HCT116 (cell line): ENCODE data around the gene KNDC1. TPM values are rescaled to one million over a fixed set of nuclear protein-coding genes. Genes with fewer than 3 reads are reported as not detected.

ENCODE experiments used
- ATAC-seq: fragments of 200-7000 bp; cut with Tn5 transposase; 2 replicates; pipeline ENCODE4 v1.9.1; 2020; ENCODE audit warnings: mild to moderate bottlenecking, moderate library complexity
- BruUV-seq: library from RNA; stranded (reverse); fragments of 400-500 nt; replicated peaks from 2 replicates; lab custom pipeline; 2021; lab: Mats Ljungman, UMichigan
- CTCF ChIA-PET: fragments of 300-600 bp; sonication (Branson Sonifier 250); formaldehyde crosslinking; loops from one replicate; lab custom pipeline; 2021; ENCODE audit warnings: antibody characterized with exemption; lab: Charles Lee
- POLR2A ChIA-PET: fragments of 300-600, 350-600 bp; sonication (Branson Sonifier 250); formaldehyde crosslinking; loops from one replicate; lab custom pipeline; 2021; ENCODE audit warnings: antibody characterized with exemption; lab: Charles Lee
- RAD21 ChIA-PET, 2 experiments: fragments of 300-600 bp; sonication (Branson Sonifier 250); formaldehyde crosslinking; loops; one replicate each; lab custom pipeline; 2023; ENCODE audit warnings: low total read pairs in 2 of 2; ENCODE audit not compliant: uncharacterized antibody in 2 of 2, unreplicated experiment in 2 of 2, low non-redundant PET in 1 of 2; lab: Charles Lee
- DNase-seq: peaks from one replicate; pipeline ENCODE4 v3.0.0-alpha.2; 2010; ENCODE audit warnings: low read depth, low spot score
- H2AFZ ChIP-seq: fragments of 200-600 bp; shearing (Covaris generic), sonication (generic); 2 replicates; pipeline ENCODE4 v1.6.1; 2017; ENCODE audit warnings: low read depth, mixed run types, mixed read lengths, antibody characterized with exemption, low read length; ENCODE audit not compliant: poor library complexity, severe bottlenecking
- H3K27ac ChIP-seq: 2 replicates; pipeline ENCODE4 v1.5.1; 2012; ENCODE audit warnings: low read depth, low read length
- H3K27me3 ChIP-seq: fragments of 200-600 bp; sonication (generic); 2 replicates; pipeline ENCODE4 v1.6.1; 2016; ENCODE audit warnings: mixed run types, low read length, mixed read lengths; ENCODE audit not compliant: insufficient read depth
- H3K36me3 ChIP-seq, 2 experiments: fragments of 200-500 bp in 1 of 2; fragments of 200-600 bp in 1 of 2; sonication (Bioruptor generic) in 1 of 2; sonication (generic) in 1 of 2; 2 replicates each; pipeline versions ENCODE4 v1.5.1 to v1.6.1; 2014 to 2016; ENCODE audit warnings: low read length in 2 of 2, inconsistent platforms in 1 of 2, mixed read lengths in 1 of 2, mixed run types in 1 of 2; ENCODE audit not compliant: insufficient read depth in 2 of 2, control insufficient read depth in 1 of 2
- H3K4me1 ChIP-seq, 2 experiments: fragments of 200-600 bp in 1 of 2; sonication (generic) in 1 of 2; 2 replicates each; pipeline versions ENCODE4 v1.5.1 to v1.6.1; 2012 to 2017; ENCODE audit warnings: low read length in 2 of 2, inconsistent platforms in 1 of 2, mild to moderate bottlenecking in 1 of 2, mixed read lengths in 1 of 2, mixed run types in 1 of 2, moderate library complexity in 1 of 2; ENCODE audit not compliant: insufficient read depth in 2 of 2, control insufficient read depth in 1 of 2
- H3K4me2 ChIP-seq: fragments of 200-600 bp; sonication (generic); 2 replicates; pipeline ENCODE4 v1.6.1; 2017; ENCODE audit warnings: mixed run types, low read length, mixed read lengths
- H3K4me3 ChIP-seq, 2 experiments: fragments of 200-600 bp in 1 of 2; sonication (generic) in 1 of 2; replicated peaks in 1 of 2; 2 replicates each; pipeline ENCODE4 v1.5.1; 2011 to 2016; ENCODE audit warnings: low read length in 2 of 2, control low read depth in 1 of 2, low read depth in 1 of 2, mild to moderate bottlenecking in 1 of 2, mixed read lengths in 1 of 2, mixed run types in 1 of 2
- H3K79me2 ChIP-seq: fragments of 200-600 bp; sonication (generic); 2 replicates; pipeline ENCODE4 v1.6.1; 2017; ENCODE audit warnings: mild to moderate bottlenecking, mixed run types, low read length, moderate library complexity, mixed read lengths; ENCODE audit not compliant: insufficient read depth
- H3K9ac ChIP-seq: fragments of 200-600 bp; sonication (generic); 2 replicates; pipeline ENCODE4 v1.6.1; 2016; ENCODE audit warnings: low read length, mixed read lengths
- H3K9me2 ChIP-seq: fragments of 200-600 bp; sonication (generic), shearing (Covaris generic); 2 replicates; pipeline ENCODE4 v1.6.1; 2017; ENCODE audit warnings: mixed run types, mild to moderate bottlenecking, moderate library complexity; ENCODE audit not compliant: insufficient read depth
- H3K9me3 ChIP-seq, 2 experiments: fragments of 200-500 bp in 1 of 2; fragments of 200-600 bp in 1 of 2; sonication (Bioruptor generic) in 1 of 2; sonication (generic) in 1 of 2; 2 replicates each; pipeline ENCODE4 v1.6.1; 2014 to 2017; ENCODE audit warnings: low read length in 2 of 2, mixed read lengths in 2 of 2, inconsistent platforms in 1 of 2, low read depth in 1 of 2, mild to moderate bottlenecking in 1 of 2, mixed run types in 1 of 2, moderate library complexity in 1 of 2; ENCODE audit not compliant: control insufficient read depth in 1 of 2, insufficient read depth in 1 of 2
- H4K20me1 ChIP-seq: fragments of 200-600 bp; sonication (generic), shearing (Covaris generic); 2 replicates; pipeline ENCODE4 v1.6.1; 2017; ENCODE audit warnings: mixed run types, mild to moderate bottlenecking, moderate library complexity; ENCODE audit not compliant: insufficient read depth
- CBX3 ChIP-seq: IDR thresholded peaks from 2 replicates; pipeline ENCODE4 v1.6.1; 2012; ENCODE audit warnings: low read depth
- CEBPB ChIP-seq: IDR thresholded peaks from 2 replicates; pipeline ENCODE4 v1.6.1; 2012; ENCODE audit warnings: low read depth
- EGR1 ChIP-seq: IDR thresholded peaks from 2 replicates; pipeline ENCODE4 v1.6.1; 2012; ENCODE audit warnings: low read depth
- ELF1 ChIP-seq: IDR thresholded peaks from 2 replicates; pipeline ENCODE4 v1.6.1; 2012; ENCODE audit warnings: low read depth, borderline replicate concordance
- EZH2 ChIP-seq: fragments of 200-600 bp; sonication (generic); IDR thresholded peaks from 2 replicates; pipeline ENCODE4 v1.6.1; 2017; ENCODE audit warnings: antibody characterized with exemption, mixed run types
- EZH2phosphoT487 ChIP-seq: fragments of 200-600 bp; IDR thresholded peaks from 2 replicates; pipeline ENCODE4 v1.6.1; 2018; ENCODE audit warnings: antibody characterized with exemption, borderline replicate concordance
- FOSL1 ChIP-seq: IDR thresholded peaks from 2 replicates; pipeline ENCODE4 v1.6.1; 2012; ENCODE audit warnings: low read depth
- POLR2A ChIP-seq: IDR thresholded peaks from 2 replicates; pipeline ENCODE4 v1.7.0; 2011; ENCODE audit warnings: borderline replicate concordance; ENCODE audit not compliant: insufficient read depth, insufficient read length; ENCODE audit errors: extremely low read depth
- RAD21 ChIP-seq: IDR thresholded peaks from 2 replicates; pipeline ENCODE4 v1.6.1; 2012; ENCODE audit warnings: low read depth, mild to moderate bottlenecking
- SIN3A ChIP-seq: IDR thresholded peaks from 2 replicates; pipeline ENCODE4 v1.6.1; 2012; ENCODE audit warnings: low read depth
- SRF ChIP-seq: IDR thresholded peaks from 2 replicates; pipeline ENCODE4 v1.6.1; 2012; ENCODE audit warnings: low read depth
- ZFX ChIP-seq: fragments of 450-650 bp; IDR thresholded peaks from 2 replicates; pipeline ENCODE4 v1.6.1; 2017
- ZNF274 ChIP-seq: fragments of 200-500 bp; sonication (Bioruptor generic); IDR thresholded peaks from 2 replicates; pipeline ENCODE4 v1.6.1; 2014; ENCODE audit warnings: mild to moderate bottlenecking, low read depth, low read length, inconsistent platforms
- intact Hi-C: fragments of 100-400 bp; cut with micrococcal nuclease; formaldehyde crosslinking; loops from 2 replicates; pipeline ENCODE4 v1.10.0; 2022
- total RNA-seq: library from RNA; stranded (reverse); gene quantifications from one replicate; pipeline ENCODE4 v1.2.1, GENCODE V29; 2021; ENCODE audit not compliant: unreplicated experiment
- TF ChIP-seq, protein P1 (sequence below): IDR thresholded peaks from 2 replicates; pipeline ENCODE4 v1.6.1; 2011; ENCODE audit warnings: mild to moderate bottlenecking, low read length, moderate library complexity; ENCODE audit not compliant: insufficient replicate concordance; ENCODE audit errors: extremely low read depth
- TF ChIP-seq, protein P2 (sequence below), 3 experiments: fragments of 200-600 bp in 1 of 3; sonication (generic) in 1 of 3; IDR thresholded peaks in 2 of 3; conservative IDR thresholded peaks in 1 of 3; 2 replicates each; pipeline ENCODE4 v1.5.1; 2012 to 2017; ENCODE audit warnings: low read depth in 2 of 3, low read length in 2 of 3, antibody characterized with exemption in 1 of 3, borderline replicate concordance in 1 of 3, control low read depth in 1 of 3, mild to moderate bottlenecking in 1 of 3, mixed read lengths in 1 of 3, mixed run types in 1 of 3, moderate library complexity in 1 of 3; ENCODE audit not compliant: insufficient read depth in 1 of 3
- TF ChIP-seq, protein P3 (sequence below): IDR thresholded peaks from 2 replicates; pipeline ENCODE4 v1.6.1; 2012
- TF ChIP-seq, protein P4 (sequence below): IDR thresholded peaks from 2 replicates; pipeline ENCODE4 v1.6.1; 2012; ENCODE audit warnings: low read depth

The KNDC1 gene
- total RNA-seq, 1 experiment from 2014 or later: 3.6 TPM

DNA sequence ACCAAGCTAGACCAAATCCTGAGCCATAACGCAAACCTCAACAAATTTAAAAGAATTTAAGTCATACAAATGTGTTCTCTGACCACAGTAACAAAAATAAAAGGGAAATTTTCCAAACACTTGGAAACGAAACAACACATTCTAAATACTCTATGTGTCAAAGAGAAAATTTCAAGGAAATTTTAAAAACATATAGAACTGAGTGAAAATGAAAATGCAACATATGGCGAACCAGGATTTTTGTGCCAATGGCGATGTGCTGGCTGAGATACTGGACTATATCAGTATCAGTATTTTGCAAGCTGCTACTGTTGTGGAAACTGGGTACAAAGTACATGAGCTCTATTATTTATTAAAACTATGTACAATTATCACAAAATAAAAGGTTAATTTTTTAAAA is 34.1 kb downstream of the KNDC1 start:
- Histone ChIP-seq H3K4me2 (no peak overlapping the region), H3K36me3 (no peaks in the 10 kb centered on the region), H3K9me3 (no peaks in the 10 kb centered on the region), H2AFZ (no peak overlapping the region), H3K4me1 (no peaks in the 10 kb centered on the region), H3K27ac (no peak overlapping the region), H3K9me2 (no peaks in the 10 kb centered on the region), H3K9ac (no peak overlapping the region), H3K4me3 (no peak overlapping the region), H4K20me1 (no peaks in the 10 kb centered on the region), H3K27me3 (no peaks in the 10 kb centered on the region), H3K79me2 (no peaks in the 10 kb centered on the region)
- TF ChIP-seq CBX3: no peak
- TF ChIP-seq, protein P1, sequence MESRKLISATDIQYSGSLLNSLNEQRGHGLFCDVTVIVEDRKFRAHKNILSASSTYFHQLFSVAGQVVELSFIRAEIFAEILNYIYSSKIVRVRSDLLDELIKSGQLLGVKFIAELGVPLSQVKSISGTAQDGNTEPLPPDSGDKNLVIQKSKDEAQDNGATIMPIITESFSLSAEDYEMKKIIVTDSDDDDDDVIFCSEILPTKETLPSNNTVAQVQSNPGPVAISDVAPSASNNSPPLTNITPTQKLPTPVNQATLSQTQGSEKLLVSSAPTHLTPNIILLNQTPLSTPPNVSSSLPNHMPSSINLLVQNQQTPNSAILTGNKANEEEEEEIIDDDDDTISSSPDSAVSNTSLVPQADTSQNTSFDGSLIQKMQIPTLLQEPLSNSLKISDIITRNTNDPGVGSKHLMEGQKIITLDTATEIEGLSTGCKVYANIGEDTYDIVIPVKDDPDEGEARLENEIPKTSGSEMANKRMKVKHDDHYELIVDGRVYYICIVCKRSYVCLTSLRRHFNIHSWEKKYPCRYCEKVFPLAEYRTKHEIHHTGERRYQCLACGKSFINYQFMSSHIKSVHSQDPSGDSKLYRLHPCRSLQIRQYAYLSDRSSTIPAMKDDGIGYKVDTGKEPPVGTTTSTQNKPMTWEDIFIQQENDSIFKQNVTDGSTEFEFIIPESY: no peak
- TF ChIP-seq, protein P2, sequence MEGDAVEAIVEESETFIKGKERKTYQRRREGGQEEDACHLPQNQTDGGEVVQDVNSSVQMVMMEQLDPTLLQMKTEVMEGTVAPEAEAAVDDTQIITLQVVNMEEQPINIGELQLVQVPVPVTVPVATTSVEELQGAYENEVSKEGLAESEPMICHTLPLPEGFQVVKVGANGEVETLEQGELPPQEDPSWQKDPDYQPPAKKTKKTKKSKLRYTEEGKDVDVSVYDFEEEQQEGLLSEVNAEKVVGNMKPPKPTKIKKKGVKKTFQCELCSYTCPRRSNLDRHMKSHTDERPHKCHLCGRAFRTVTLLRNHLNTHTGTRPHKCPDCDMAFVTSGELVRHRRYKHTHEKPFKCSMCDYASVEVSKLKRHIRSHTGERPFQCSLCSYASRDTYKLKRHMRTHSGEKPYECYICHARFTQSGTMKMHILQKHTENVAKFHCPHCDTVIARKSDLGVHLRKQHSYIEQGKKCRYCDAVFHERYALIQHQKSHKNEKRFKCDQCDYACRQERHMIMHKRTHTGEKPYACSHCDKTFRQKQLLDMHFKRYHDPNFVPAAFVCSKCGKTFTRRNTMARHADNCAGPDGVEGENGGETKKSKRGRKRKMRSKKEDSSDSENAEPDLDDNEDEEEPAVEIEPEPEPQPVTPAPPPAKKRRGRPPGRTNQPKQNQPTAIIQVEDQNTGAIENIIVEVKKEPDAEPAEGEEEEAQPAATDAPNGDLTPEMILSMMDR (IDR thresholded peaks at IDR 0.05 in 2 of 3, conservative IDR thresholded peaks at IDR 0.05 in 1 of 3; ENCODE audit: borderline replicate concordance in 1 of 3, insufficient read depth in 1 of 3, low read depth in 2 of 3, low read length in 2 of 3): no peak
- TF ChIP-seq, protein P3, sequence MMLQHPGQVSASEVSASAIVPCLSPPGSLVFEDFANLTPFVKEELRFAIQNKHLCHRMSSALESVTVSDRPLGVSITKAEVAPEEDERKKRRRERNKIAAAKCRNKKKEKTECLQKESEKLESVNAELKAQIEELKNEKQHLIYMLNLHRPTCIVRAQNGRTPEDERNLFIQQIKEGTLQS: no peak
- no peak for TF ChIP-seq EZH2phosphoT487
- no peak for TF ChIP-seq FOSL1
- TF ChIP-seq, protein P4, sequence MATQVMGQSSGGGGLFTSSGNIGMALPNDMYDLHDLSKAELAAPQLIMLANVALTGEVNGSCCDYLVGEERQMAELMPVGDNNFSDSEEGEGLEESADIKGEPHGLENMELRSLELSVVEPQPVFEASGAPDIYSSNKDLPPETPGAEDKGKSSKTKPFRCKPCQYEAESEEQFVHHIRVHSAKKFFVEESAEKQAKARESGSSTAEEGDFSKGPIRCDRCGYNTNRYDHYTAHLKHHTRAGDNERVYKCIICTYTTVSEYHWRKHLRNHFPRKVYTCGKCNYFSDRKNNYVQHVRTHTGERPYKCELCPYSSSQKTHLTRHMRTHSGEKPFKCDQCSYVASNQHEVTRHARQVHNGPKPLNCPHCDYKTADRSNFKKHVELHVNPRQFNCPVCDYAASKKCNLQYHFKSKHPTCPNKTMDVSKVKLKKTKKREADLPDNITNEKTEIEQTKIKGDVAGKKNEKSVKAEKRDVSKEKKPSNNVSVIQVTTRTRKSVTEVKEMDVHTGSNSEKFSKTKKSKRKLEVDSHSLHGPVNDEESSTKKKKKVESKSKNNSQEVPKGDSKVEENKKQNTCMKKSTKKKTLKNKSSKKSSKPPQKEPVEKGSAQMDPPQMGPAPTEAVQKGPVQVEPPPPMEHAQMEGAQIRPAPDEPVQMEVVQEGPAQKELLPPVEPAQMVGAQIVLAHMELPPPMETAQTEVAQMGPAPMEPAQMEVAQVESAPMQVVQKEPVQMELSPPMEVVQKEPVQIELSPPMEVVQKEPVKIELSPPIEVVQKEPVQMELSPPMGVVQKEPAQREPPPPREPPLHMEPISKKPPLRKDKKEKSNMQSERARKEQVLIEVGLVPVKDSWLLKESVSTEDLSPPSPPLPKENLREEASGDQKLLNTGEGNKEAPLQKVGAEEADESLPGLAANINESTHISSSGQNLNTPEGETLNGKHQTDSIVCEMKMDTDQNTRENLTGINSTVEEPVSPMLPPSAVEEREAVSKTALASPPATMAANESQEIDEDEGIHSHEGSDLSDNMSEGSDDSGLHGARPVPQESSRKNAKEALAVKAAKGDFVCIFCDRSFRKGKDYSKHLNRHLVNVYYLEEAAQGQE: no peak
- TF ChIP-seq SRF: no peak
- no peak for TF ChIP-seq ELF1
- TF ChIP-seq ZNF274: no peak
- TF ChIP-seq CEBPB: no peak
- no peak for TF ChIP-seq RAD21
- TF ChIP-seq SIN3A: no peak
- no peak for TF ChIP-seq EZH2
- no peak for TF ChIP-seq ZFX
- no peak for TF ChIP-seq POLR2A
- TF ChIP-seq EGR1: no peak
- RAD21 ChIA-PET: no interaction called here
- POLR2A ChIA-PET: no interaction called here
- intact Hi-C loops: no loop called here
- CTCF ChIA-PET: no interaction called here
- DNase-seq (no peak), ATAC-seq (no peak)
- no TSS peak for BruUV-seq
